Esophagus (tissue), 2 donors: ENCODE results near the gene CAPN9. TPM values are rescaled to one million over a fixed set of nuclear protein-coding genes. Genes with fewer than 3 reads are reported as not detected.
"Not testable (repeated sequence)": the region's sequence is repeated elsewhere in the genome, so short reads cannot be mapped to it uniquely, and the experiment has no call there.

Experiments
- H3K27ac ChIP-seq, 2 donors: one replicate each; pipeline ENCODE4 v1.5.1; 2013; ENCODE audit warnings: low read depth in 2 of 2, mild to moderate bottlenecking in 2 of 2, inconsistent platforms in 1 of 2, low read length in 1 of 2, moderate library complexity in 1 of 2
- H3K27me3 ChIP-seq, 2 donors: one replicate each; pipeline ENCODE4 v1.6.1; 2013; ENCODE audit warnings: low read length in 2 of 2, control low read depth in 1 of 2, mild to moderate bottlenecking in 1 of 2; ENCODE audit not compliant: insufficient read depth in 2 of 2, control insufficient read depth in 1 of 2
- H3K36me3 ChIP-seq, 2 donors: one replicate each; pipeline ENCODE4 v1.6.1; 2013; ENCODE audit warnings: low read length in 1 of 2; ENCODE audit not compliant: control insufficient read depth in 2 of 2, insufficient read depth in 2 of 2
- H3K4me1 ChIP-seq, 2 donors: one replicate each; pipeline ENCODE4 v1.6.1; 2013; ENCODE audit warnings: low read length in 1 of 2; ENCODE audit not compliant: control insufficient read depth in 2 of 2, insufficient read depth in 2 of 2
- H3K4me3 ChIP-seq, 2 donors: one replicate each; pipeline ENCODE4 v1.5.1; 2013; ENCODE audit warnings: low read length in 2 of 2, mild to moderate bottlenecking in 2 of 2, low read depth in 1 of 2, moderate library complexity in 1 of 2
- H3K9me3 ChIP-seq, 2 donors: one replicate each; pipeline ENCODE4 v1.6.1; 2013; ENCODE audit warnings: mild to moderate bottlenecking in 2 of 2, low read depth in 1 of 2, low read length in 1 of 2, moderate library complexity in 1 of 2; ENCODE audit not compliant: control insufficient read depth in 2 of 2, insufficient read depth in 1 of 2
- WGBS, 2 donors: extraction: QIAGEN DNeasy Blood & Tissue Kit; methylation state at CpG; one replicate each; pipeline ENCODE4 v1.1.7; 2013; 5-methylcytosine and 5-hydroxymethylcytosine counted together
- polyA plus RNA-seq, 2 donors: library from polyadenylated mRNA; stranded (reverse); fragments of 200-250 nt; gene quantifications; one replicate each; pipeline ENCODE4 v1.2.3, GENCODE V29; 2013
- donor health status: healthy with polysubstance abuse.
- donor health status: Bipolar disorder and iron deficiency.

The CAPN9 gene
- polyA plus RNA-seq, 2 donors: 0.06 TPM; not detected in 1

DNA sequence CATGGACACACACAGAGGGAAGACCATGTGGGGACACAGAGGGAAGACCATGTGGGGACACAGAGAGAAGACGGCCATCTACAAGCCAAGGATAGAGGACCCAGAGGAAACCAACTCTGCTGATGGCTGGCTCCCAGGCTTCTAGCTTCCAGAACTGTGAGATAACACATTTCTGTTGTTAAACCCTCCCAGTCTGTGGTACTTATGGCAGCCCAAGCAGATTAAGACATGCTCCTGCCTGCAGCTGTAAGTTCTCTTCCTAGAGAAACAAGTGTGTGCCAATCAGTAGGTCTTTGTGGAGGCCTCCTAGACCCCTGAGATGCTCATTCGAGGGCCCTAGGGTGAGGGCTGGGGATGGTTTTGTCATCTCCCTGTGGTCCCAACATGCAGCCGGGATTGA lies 35.9 kb upstream of the CAPN9 start:
- Histone ChIP-seq H3K36me3 (no peaks in the 10 kb centered on the region), H3K4me1 (peaks cover 0 to 3% of the 10 kb centered on the region in 2 donors), H3K27me3 (no peaks in the 10 kb centered on the region), H3K4me3 (no peak overlapping the region), H3K9me3 (no peaks in the 10 kb centered on the region), H3K27ac (no peak overlapping the region)
- 79 to 85% methylated on average over 3 of the region's 3 CpGs for WGBS, 2 donors

DNA sequence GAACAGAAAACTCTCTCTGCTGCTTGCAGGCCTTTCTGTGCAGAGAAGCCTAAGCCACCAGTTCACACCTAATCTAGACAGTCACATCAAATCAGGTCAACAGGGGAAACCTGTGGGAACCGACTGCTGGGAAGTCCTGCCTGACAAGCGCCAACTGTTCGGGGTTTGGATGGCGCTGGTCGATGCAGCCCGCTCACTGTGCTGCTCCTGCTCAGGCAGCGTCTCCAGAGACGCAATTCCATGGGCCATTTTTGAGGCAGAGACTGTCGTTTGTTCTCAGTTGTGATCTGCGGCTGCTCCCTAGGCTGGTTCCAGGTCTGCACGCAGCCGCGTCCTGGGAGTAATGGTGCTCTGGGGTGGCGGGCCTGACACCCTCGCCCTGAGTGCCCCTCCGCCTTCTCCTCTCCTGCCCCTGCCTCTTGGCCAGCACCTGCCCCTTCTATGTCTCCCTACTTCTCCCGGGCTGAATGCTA lies 34.7 kb upstream of the CAPN9 start:
- Histone ChIP-seq H3K36me3 (no peaks in the 10 kb centered on the region), H3K9me3 (no peaks in the 10 kb centered on the region), H3K4me3 (no peak overlapping the region), H3K4me1 (peaks cover 0 to 3% of the 10 kb centered on the region in 2 donors), H3K27me3 (no peaks in the 10 kb centered on the region), H3K27ac (no peak overlapping the region)
- WGBS, 2 donors: 93 to 94% methylated on average over 17 of the region's 17 CpGs

DNA sequence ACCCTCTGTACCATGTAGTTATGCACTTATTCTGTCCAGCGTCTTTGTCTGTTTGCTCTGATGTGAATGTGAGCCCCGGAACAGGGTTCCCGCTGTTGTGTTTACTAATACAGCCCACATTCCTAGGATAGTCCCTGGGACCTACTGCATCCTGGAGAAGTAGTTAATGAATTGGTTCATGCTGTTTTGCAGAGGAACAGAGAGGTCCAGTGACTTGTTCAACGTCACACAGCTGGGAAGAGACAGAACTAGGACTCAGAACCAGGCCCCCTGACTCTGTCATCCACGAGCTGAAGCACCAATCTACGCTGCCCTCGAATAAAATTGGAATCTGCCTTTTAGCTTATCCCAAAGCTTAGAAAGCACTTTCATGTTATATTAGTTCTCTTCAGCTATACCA lies 34.0 kb upstream of the CAPN9 start:
- no peaks in the 10 kb centered on the region for H3K9me3 ChIP-seq
- H3K4me3 ChIP-seq: no peak overlapping the region
- H3K27me3 ChIP-seq: no peaks in the 10 kb centered on the region
- 83 to 84% methylated on average over 7 of the region's 7 CpGs for WGBS, 2 donors
- H3K27ac ChIP-seq: no peak overlapping the region
- no peaks in the 10 kb centered on the region for H3K36me3 ChIP-seq
- peaks cover 0 to 3% of the 10 kb centered on the region in 2 donors for H3K4me1 ChIP-seq

DNA sequence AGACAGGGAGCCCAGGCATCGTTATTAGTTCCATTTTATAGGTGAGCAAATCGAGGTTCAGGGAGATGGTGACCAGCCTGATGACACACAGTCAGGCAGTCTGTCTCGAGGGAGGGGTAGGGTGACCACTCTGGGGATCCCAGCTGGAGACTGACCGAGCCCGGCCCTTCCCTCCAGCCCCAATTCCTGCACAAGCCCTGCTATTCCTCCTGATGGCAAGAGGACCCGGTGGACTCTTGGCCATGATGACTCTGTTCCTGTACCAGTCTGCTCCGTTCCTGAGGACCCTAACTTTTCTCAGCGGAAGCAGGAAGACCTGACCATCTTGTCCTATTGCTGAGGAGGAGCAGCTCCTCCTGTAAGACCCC lies 33.7 kb upstream of the CAPN9 start:
- Histone ChIP-seq H3K36me3 (no peaks in the 10 kb centered on the region), H3K4me3 (no peak overlapping the region), H3K4me1 (peaks cover 0 to 3% of the 10 kb centered on the region in 2 donors), H3K9me3 (no peaks in the 10 kb centered on the region), H3K27me3 (no peaks in the 10 kb centered on the region), H3K27ac (no peak overlapping the region)
- WGBS, 2 donors: 79 to 82% methylated on average over 8 of the region's 8 CpGs

DNA sequence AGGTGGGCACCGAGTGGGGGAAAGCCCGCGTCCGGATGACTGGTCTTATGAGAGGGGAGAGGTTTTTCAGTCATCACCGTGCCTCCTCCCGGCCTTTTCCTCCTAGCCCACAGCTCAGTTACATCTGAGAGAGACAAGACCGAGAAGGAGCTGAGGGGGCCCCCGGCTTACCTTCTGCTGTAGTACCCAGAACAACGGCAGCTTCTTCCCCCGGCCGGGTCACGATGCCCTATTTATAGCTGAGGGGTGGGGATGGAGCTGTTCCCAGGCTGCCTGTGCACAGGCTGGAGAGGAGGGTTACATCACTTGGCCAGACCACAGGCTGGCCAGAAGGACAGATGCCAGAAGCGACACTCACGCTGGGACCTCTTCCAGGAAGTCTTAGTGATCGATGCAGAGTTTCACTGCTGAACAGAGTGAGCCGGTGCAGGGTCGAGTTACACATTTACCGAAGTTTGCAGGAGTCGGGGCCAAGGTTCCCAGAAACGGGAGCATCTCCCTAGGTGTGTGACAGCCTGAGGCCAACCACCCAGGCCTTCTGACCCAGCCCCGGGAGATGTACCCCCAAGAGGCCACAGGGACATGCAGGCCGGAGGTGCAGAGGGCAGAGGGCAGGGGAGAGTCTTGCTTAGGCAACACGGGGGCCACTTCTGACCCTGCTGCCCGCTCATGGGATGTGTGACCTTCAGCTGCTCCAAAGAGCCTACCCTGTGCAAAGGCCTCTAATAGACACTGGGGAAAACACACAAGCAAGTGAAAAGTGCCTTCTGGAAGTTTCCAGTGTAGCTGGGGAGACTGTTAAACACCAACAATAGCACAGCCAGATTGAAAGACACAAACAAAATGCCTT lies 33.0 kb upstream of the CAPN9 start, which contains the start of gene AGT:
TSS of gene AGT (minus strand) at position 208 of the 850 bp plus-strand sequence. CDS start 3,299 bp downstream, outside the sequence.
- Histone ChIP-seq H3K27ac (no peak within 1 kb of the TSS), H3K36me3 (no peaks in the 10 kb centered on the region), H3K27me3 (no peaks in the 10 kb centered on the region), H3K9me3 (no peaks in the 10 kb centered on the region), H3K4me1 (peaks cover 0 to 3% of the 10 kb centered on the region in 2 donors), H3K4me3 (no peak within 1 kb of the TSS)
- WGBS, 2 donors: 41 to 50% methylated on average over 24 of the region's 24 CpGs

DNA sequence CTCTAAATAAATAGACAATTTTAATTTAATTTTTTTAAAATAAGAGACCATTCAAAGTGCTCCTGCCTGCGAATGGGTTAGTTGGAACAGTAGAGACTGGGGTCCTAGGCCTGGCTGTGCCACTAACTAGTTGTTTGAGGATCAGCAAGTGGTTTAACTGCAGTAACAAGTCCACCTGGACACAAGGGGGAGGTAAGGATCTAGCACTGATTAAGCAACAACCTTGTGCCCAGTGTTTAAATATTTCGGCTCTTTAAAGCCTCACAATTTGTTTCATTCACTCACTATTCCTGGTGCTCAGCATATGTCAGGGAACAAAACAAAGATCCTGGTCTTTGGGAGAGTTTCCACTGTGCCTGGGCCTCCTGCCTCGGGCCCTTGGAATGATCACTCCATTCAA lies 31.7 kb upstream of the CAPN9 start:
- Histone ChIP-seq H3K4me1 (peaks cover 0 to 3% of the 10 kb centered on the region in 2 donors), H3K27me3 (no peaks in the 10 kb centered on the region), H3K4me3 (no peak overlapping the region), H3K36me3 (no peaks in the 10 kb centered on the region), H3K9me3 (no peaks in the 10 kb centered on the region), H3K27ac (no peak overlapping the region)
- WGBS, 2 donors: 87 to 89% methylated on average over 3 of the region's 3 CpGs

DNA sequence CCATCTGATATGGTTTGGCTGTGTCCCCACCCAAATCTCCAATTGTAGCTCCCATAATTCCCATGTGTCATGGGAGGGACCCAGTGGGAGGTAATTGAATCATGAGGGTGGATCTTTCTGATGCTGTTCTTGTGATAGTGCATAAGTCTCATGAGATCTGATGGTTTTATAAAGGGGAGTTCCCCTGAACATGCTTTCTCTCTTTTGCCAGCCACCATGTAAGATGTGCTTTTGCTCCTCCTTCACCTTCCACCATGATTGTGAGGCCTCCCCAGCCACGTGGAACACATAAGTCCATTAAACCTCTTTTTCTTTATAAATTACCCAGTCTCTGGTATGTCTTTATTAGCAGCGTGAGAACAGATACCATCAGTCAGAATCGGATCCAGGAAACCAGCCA lies 30.7 kb upstream of the CAPN9 start:
- WGBS, 2 donors: 74 to 83% methylated on average over 3 of the region's 3 CpGs
- H3K9me3 ChIP-seq, H3K4me3 ChIP-seq, H3K36me3 ChIP-seq, H3K27ac ChIP-seq, H3K27me3 ChIP-seq, H3K4me1 ChIP-seq: not testable (repeated sequence)

DNA sequence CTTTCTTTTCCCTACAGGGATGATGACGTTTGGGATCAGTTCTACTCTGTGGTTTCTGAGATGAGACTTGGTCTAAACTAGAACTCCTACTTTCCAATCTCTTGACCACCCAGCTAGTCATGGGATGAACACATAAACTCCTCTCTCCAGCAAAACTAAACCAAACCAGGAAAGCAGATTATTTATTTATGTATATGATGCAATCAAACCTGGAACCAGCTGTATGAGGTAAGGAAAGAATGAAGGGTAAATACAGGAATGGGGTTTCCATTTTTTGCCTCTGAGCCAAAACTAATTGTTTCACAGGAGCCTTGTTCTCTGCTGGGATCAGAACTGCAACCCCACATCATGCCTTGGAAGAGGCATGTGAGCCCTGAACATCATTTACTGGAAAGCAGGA lies 29.9 kb upstream of the CAPN9 start:
- Histone ChIP-seq H3K4me3 (no peak overlapping the region), H3K9me3 (no peaks in the 10 kb centered on the region), H3K36me3 (no peaks in the 10 kb centered on the region), H3K4me1 (peaks cover 0 to 3% of the 10 kb centered on the region in 2 donors), H3K27ac (no peak overlapping the region), H3K27me3 (no peaks in the 10 kb centered on the region)
- 73 to 78% methylated on average over 1 of the region's 1 CpG for WGBS, 2 donors

DNA sequence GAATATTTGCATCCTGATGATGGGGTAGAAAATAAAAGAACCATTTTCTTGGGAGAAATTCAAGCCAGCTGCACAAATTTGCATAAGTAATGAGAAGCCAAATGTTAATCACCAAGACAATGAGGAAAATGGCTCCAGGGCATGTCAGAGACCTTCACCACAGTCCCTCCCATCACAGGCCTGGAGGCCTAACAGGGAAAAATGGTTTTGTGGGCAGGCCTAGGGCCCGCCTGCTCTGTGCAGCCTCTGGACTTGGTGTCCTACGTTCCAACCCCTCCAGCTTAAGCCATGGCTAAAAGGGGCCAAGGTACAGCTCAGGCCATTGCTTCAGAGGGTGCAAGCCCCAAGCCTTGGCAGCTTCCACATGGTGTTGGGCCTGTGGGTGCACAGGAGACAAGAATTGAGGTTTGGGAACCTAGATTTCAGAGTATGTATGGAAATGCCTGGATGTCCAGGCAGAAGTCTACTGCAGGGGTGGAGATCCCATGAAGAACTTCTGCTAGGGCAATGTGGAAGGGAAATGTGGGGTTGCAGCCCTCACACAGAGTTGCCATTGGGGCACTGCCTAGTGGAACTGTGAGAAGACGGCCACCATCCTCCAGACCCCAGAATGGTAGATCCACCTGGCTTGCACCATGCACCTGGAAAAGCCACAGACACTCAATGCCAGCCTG lies 25.2 kb upstream of the CAPN9 start:
- WGBS, 2 donors: 94 to 97% methylated on average over 3 of the region's 3 CpGs

More for the DNA sequence above, 25.2 kb upstream of the CAPN9 start:
- not testable (repeated sequence) for H3K36me3 ChIP-seq, H3K27ac ChIP-seq, H3K27me3 ChIP-seq, H3K4me3 ChIP-seq, H3K9me3 ChIP-seq, H3K4me1 ChIP-seq
